ENCODE measurements around the gene LDLRAD4.

Gene LDLRAD4

GRCh38 chr18:13563390-13563805 lies 344.8 kb downstream of the LDLRAD4 start:
- Histone ChIP-seq H3K4me2 (ENCODE audit: low read depth, low read length, poor library complexity, severe bottlenecking) (no peak overlapping the region), H3K79me2 (ENCODE audit: insufficient read depth, low read length) (no peaks in the 10 kb centered on the region), H3K36me3 (ENCODE audit: low read length) (no peaks in the 10 kb centered on the region), H2AFZ (ENCODE audit: low read depth, low read length, severe bottlenecking) (no peak overlapping the region), H3K9me2 (replicated peaks; ENCODE audit: insufficient read depth, low read length) (no peaks in the 10 kb centered on the region), H3K4me3 (ENCODE audit: insufficient read depth, low read length, poor library complexity, severe bottlenecking) (no peak overlapping the region), H4K20me1 (ENCODE audit: low read depth, low read length) (no peaks in the 10 kb centered on the region), H3F3A (ENCODE audit: insufficient read depth) (peaks cover 15% of the 10 kb centered on the region), H3K27ac (ENCODE audit: low read depth, low read length) (no peak overlapping the region), H3K9ac (ENCODE audit: low read length) (no peak overlapping the region), H3K27me3 (ENCODE audit: low read length) (no peaks in the 10 kb centered on the region), H3K9me3 (ENCODE audit: insufficient read depth, low read length) (no peaks in the 10 kb centered on the region)
- TF ChIP-seq EZH2phosphoT487 (conservative IDR thresholded peaks at IDR 0.05; ENCODE audit: low read length) (no peak), CTCF (IDR thresholded peaks at IDR 0.05; ENCODE audit: insufficient read depth, low read length, poor library complexity, severe bottlenecking) (no peak)

- Histone ChIP-seq H3K9me2 (replicated peaks; ENCODE audit: insufficient read depth, low read length) (no peaks in the 10 kb centered on the region), H3K9me3 (ENCODE audit: insufficient read depth, low read length) (no peaks in the 10 kb centered on the region), H3K27me3 (ENCODE audit: low read length) (no peaks in the 10 kb centered on the region), H2AFZ (ENCODE audit: low read depth, low read length, severe bottlenecking) (no peak overlapping the region), H3F3A (ENCODE audit: insufficient read depth) (peaks cover 15% of the 10 kb centered on the region), H3K79me2 (ENCODE audit: insufficient read depth, low read length) (no peaks in the 10 kb centered on the region), H3K4me2 (ENCODE audit: low read depth, low read length, poor library complexity, severe bottlenecking) (no peak overlapping the region), H3K36me3 (ENCODE audit: low read length) (no peaks in the 10 kb centered on the region), H4K20me1 (ENCODE audit: low read depth, low read length) (no peaks in the 10 kb centered on the region), H3K4me3 (ENCODE audit: insufficient read depth, low read length, poor library complexity, severe bottlenecking) (no peak overlapping the region), H3K27ac (ENCODE audit: low read depth, low read length) (no peak overlapping the region), H3K9ac (ENCODE audit: low read length) (no peak overlapping the region)
- TF ChIP-seq CTCF (IDR thresholded peaks at IDR 0.05; ENCODE audit: insufficient read depth, low read length, poor library complexity, severe bottlenecking) (no peak), EZH2phosphoT487 (conservative IDR thresholded peaks at IDR 0.05; ENCODE audit: low read length) (no peak)
These were observed 346.0 kb downstream of the LDLRAD4 start for GRCh38 chr18:13564579-13564978.

GRCh38 chr18:13565228-13565627 lies 346.7 kb downstream of the LDLRAD4 start:
- H3F3A ChIP-seq (ENCODE audit: insufficient read depth) = peaks cover 15% of the 10 kb centered on the region
- H3K9me3 ChIP-seq (ENCODE audit: insufficient read depth, low read length) = no peaks in the 10 kb centered on the region
- H3K36me3 ChIP-seq (ENCODE audit: low read length) = no peaks in the 10 kb centered on the region
- H3K4me2 ChIP-seq (ENCODE audit: low read depth, low read length, poor library complexity, severe bottlenecking) = no peak overlapping the region
- no peak overlapping the region for H2AFZ ChIP-seq (ENCODE audit: low read depth, low read length, severe bottlenecking)
- no peaks in the 10 kb centered on the region for H3K79me2 ChIP-seq (ENCODE audit: insufficient read depth, low read length)
- H3K27me3 ChIP-seq (ENCODE audit: low read length) = no peaks in the 10 kb centered on the region
- no peak for TF ChIP-seq EZH2phosphoT487 (conservative IDR thresholded peaks at IDR 0.05; ENCODE audit: low read length)
- no peak for TF ChIP-seq CTCF (IDR thresholded peaks at IDR 0.05; ENCODE audit: insufficient read depth, low read length, poor library complexity, severe bottlenecking)
- no peak overlapping the region for H3K9ac ChIP-seq (ENCODE audit: low read length)
- no peak overlapping the region for H3K27ac ChIP-seq (ENCODE audit: low read depth, low read length)
- no peaks in the 10 kb centered on the region for H3K9me2 ChIP-seq (replicated peaks; ENCODE audit: insufficient read depth, low read length)
- H3K4me3 ChIP-seq (ENCODE audit: insufficient read depth, low read length, poor library complexity, severe bottlenecking) = no peak overlapping the region
- no peaks in the 10 kb centered on the region for H4K20me1 ChIP-seq (ENCODE audit: low read depth, low read length)

Measured in SU-DHL-6 (cell line).